ENCODE measurements around the gene TPK1.

DNA sequence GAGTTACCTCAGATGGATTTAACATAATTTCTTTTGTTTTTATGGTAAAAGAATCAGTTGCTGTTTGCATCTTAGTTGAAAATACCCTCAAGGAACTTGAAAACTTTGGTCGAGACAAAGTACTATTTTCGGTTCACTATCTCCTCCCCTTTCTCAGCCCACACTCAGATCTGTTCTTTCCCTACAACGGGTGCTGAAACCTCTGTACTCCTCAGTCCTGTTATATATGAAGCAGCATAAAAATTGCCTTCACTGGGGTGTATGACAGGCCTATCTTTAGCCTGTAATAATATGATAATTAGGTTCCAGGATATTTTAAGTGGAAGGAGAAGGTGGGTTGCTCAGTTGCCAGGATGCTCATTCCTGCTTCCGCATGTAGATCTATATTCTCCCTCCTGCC is 327.2 kb downstream of the TPK1 start:
- TF ChIP-seq CTCF (IDR thresholded peaks at IDR 0.05; ENCODE audit: poor library complexity, severe bottlenecking): no peak
- no peak for TF ChIP-seq MXI1 (conservative IDR thresholded peaks at IDR 0.05; ENCODE audit: poor library complexity, severe bottlenecking)
- no peak for TF ChIP-seq EZH2 (IDR thresholded peaks at IDR 0.05; ENCODE audit: borderline replicate concordance, insufficient read depth, low read length, poor library complexity, severe bottlenecking)
- no peak for TF ChIP-seq RAD21 (conservative IDR thresholded peaks at IDR 0.05)
- TF ChIP-seq TAF1 (IDR thresholded peaks at IDR 0.05; ENCODE audit: low read depth): no peak
- TF ChIP-seq EP300 (conservative IDR thresholded peaks at IDR 0.05; ENCODE audit: poor library complexity, severe bottlenecking): no peak
